Upper lobe of left lung (tissue), 6 donors: Measurements from ENCODE around the gene NIPBL. TPM values are rescaled to one million over a fixed set of nuclear protein-coding genes. Genes with fewer than 3 reads are reported as not detected.
A peak's percentile ranks its signal among the peaks of the same experiment; 100 is the strongest.

Experiments used
- ATAC-seq, 2 donors: fragments of 200-7000 bp; cut with Tn5 transposase; one replicate each; pipeline ENCODE4 v1.9.1; 2022; ENCODE audit warnings: mild to moderate bottlenecking in 2 of 2, moderate library complexity in 2 of 2; ENCODE audit not compliant: low FRiP score in 2 of 2
- DNase-seq, 2 donors: peaks; one replicate each; pipeline ENCODE4 v3.0.0-alpha.2; 2019 to 2020
- H3K27ac ChIP-seq, 4 donors: fragments of 200-600 bp; sonication (generic); one replicate each; pipeline ENCODE4 v1.5.1; 2016 to 2019
- H3K27me3 ChIP-seq, 4 donors: fragments of 200-600 bp; sonication (generic); one replicate each; pipeline ENCODE4 v1.5.1; 2017 to 2019
- H3K36me3 ChIP-seq, 4 donors: fragments of 200-600 bp; sonication (generic); one replicate each; pipeline ENCODE4 v1.5.1; 2016 to 2019
- H3K4me1 ChIP-seq, 4 donors: fragments of 200-600 bp; sonication (generic); one replicate each; pipeline ENCODE4 v1.5.1; 2018 to 2019
- H3K4me3 ChIP-seq, 4 donors: fragments of 200-600 bp; sonication (generic); one replicate each; pipeline ENCODE4 v1.5.1; 2017 to 2019; ENCODE audit warnings: mild to moderate bottlenecking in 2 of 4, moderate library complexity in 1 of 4
- H3K9me3 ChIP-seq, 4 donors: fragments of 200-600 bp; sonication (generic); one replicate each; pipeline ENCODE4 v1.5.1; 2018 to 2019
- CTCF ChIP-seq, 6 experiments: fragments of 450-650 bp in 4 of 6; fragments of 200-600 bp in 2 of 6; sonication (generic) in 2 of 6; IDR thresholded peaks; one replicate each; pipeline ENCODE4 v1.5.1; 2016 to 2019; ENCODE audit warnings: antibody characterized with exemption in 6 of 6
- EP300 ChIP-seq, 4 donors: sonication (generic); formaldehyde crosslinking; IDR thresholded peaks; one replicate each; pipeline ENCODE4 v1.5.1; 2017; ENCODE audit warnings: antibody characterized with exemption in 4 of 4, control low read depth in 2 of 4
- POLR2A ChIP-seq, 4 donors: fragments of 450-650 bp; IDR thresholded peaks; one replicate each; pipeline ENCODE4 v1.5.1; 2016 to 2017; ENCODE audit warnings: antibody characterized with exemption in 4 of 4, mild to moderate bottlenecking in 2 of 4
- POLR2AphosphoS5 ChIP-seq, 2 donors: sonication (generic); formaldehyde crosslinking; IDR thresholded peaks; one replicate each; pipeline ENCODE4 v1.5.1; 2017; ENCODE audit warnings: antibody characterized with exemption in 2 of 2
- WGBS, 2 donors: methylation state at CpG; one replicate each; pipeline ENCODE4 v1.1.5; 2017 to 2018; 5-methylcytosine and 5-hydroxymethylcytosine counted together
- total RNA-seq, 6 donors: library from RNA; depleted of rRNA in 4 of 6; stranded (reverse); fragments of >200 nt in 4 of 6; gene quantifications; one replicate each; pipeline versions ENCODE4 v1.1.0 to v1.2.1, GENCODE V29; 2016 to 2021
- donor health status: DM: no; HTN: no; CAD: no; lungs with moderate emphysema.
- donor health status: DM: no; HTN: yes; CAD: no; lungs with severe emphysema.

NIPBL gene
- total RNA-seq, 6 donors from 2014 or later: 39.2 to 75.2 (median 55.3) TPM

GRCh38 chr5:37110135-37110534 is 233.6 kb downstream of the NIPBL start:
- Histone ChIP-seq H3K36me3 (peaks cover 0 to 49% (median 31%) of the 10 kb centered on the region in 4 donors), H3K27me3 (no peaks in the 10 kb centered on the region), H3K9me3 (no peaks in the 10 kb centered on the region), H3K4me3 (no peak overlapping the region), H3K27ac (no peak overlapping the region), H3K4me1 (peaks cover 4 to 11% (median 10%) of the 10 kb centered on the region in 4 donors)
- 98 to 100% methylated on average over 1 of the region's 1 CpG for WGBS, 2 donors
- TF ChIP-seq EP300 (IDR thresholded peaks at IDR 0.05) (no peak), CTCF (IDR thresholded peaks at IDR 0.05) (no peak), POLR2AphosphoS5 (IDR thresholded peaks at IDR 0.05) (no peak), POLR2A (IDR thresholded peaks at IDR 0.05) (no peak)
- DNase-seq (no peak), ATAC-seq (no peak)

- Histone ChIP-seq H3K4me1 (peaks cover 4 to 11% (median 10%) of the 10 kb centered on the region in 4 donors), H3K27me3 (no peaks in the 10 kb centered on the region), H3K27ac (peak overlapping the region; percentile 12 to 50 (median 24)), H3K36me3 (peaks cover 0 to 51% (median 31%) of the 10 kb centered on the region in 4 donors), H3K9me3 (no peaks in the 10 kb centered on the region), H3K4me3 (peak overlapping the region in 1 of 4 donors; percentile 10)
- DNase-seq (peak in 1 of 2 donors; percentile 29), ATAC-seq (peak; percentile 36 to 74)
- 41 to 49% methylated on average over 4 of the region's 4 CpGs for WGBS, 2 donors
- TF ChIP-seq EP300 (IDR thresholded peaks at IDR 0.05): peak in 1 of 4 donors; percentile 33
- TF ChIP-seq POLR2AphosphoS5 (IDR thresholded peaks at IDR 0.05): no peak
Observed at GRCh38 chr5:37111426-37112382, 235.1 kb downstream of the NIPBL start.

- H3K36me3 ChIP-seq: peaks cover 0 to 43% (median 26%) of the 10 kb centered on the region in 4 donors
- ATAC-seq: no peak
- WGBS, 2 donors: 73 to 82% methylated on average over 3 of the region's 3 CpGs
- DNase-seq: no peak
- no peak overlapping the region for H3K4me3 ChIP-seq
- no peaks in the 10 kb centered on the region for H3K27me3 ChIP-seq
- no peaks in the 10 kb centered on the region for H3K9me3 ChIP-seq
- peak overlapping the region; percentile 12 to 50 (median 24) for H3K27ac ChIP-seq
- TF ChIP-seq CTCF (IDR thresholded peaks at IDR 0.05) (no peak), EP300 (IDR thresholded peaks at IDR 0.05) (no peak), POLR2A (IDR thresholded peaks at IDR 0.05) (no peak), POLR2AphosphoS5 (IDR thresholded peaks at IDR 0.05) (no peak)
- peaks cover 4 to 11% (median 10%) of the 10 kb centered on the region in 4 donors for H3K4me1 ChIP-seq
Observed at GRCh38 chr5:37112383-37112991, 235.9 kb downstream of the NIPBL start.
